ENCODE results near the gene NLRP6.
"Not testable (repeated sequence)": the region's sequence is repeated elsewhere in the genome, so short reads cannot be mapped to it uniquely, and the experiment has no call there.

NLRP6 gene

GRCh38 chr11:282630-283360 lies 4.6 kb downstream of the NLRP6 start:
- DNase-seq: no peak

- no peak for DNase-seq
These were observed 5.3 kb downstream of the NLRP6 start for GRCh38 chr11:283405-284104.

DNA sequence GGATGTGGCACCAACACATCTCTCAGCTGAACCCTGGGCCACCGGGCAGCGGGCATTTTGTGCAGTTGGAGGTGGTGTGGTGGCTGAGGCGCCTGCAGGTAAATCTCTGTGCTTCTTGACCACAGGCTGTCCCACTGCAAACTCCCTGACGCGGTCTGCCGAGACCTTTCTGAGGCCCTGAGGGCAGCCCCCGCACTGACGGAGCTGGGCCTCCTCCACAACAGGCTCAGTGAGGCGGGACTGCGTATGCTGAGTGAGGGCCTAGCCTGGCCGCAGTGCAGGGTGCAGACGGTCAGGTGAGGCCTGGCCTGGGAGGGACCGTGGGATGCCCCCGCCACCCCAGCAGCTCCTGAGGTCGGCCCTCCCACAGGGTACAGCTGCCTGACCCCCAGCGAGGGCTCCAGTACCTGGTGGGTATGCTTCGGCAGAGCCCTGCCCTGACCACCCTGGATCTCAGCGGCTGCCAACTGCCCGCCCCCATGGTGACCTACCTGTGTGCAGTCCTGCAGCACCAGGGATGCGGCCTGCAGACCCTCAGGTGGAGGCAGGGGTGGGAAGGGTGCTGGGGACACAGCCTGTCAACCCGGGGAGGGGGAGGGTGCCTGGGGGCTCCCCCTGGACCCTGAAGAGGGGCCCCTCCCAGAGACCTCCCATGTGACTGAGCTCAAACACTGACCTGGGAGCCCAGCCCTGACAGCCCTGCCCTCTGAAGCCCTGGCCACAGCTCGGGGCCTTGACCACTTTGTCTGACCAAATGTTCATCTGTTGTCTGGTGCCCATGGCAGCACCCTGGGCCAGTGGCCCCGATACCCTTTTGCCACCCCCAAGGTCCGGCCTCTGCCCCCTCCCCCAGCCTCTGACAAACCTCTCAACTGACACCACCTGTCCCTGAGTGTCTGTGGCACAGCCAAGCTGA lies 6.2 kb downstream of the NLRP6 start:
- no peak for DNase-seq

GRCh38 chr11:285021-285893 lies 7.0 kb downstream of the NLRP6 start:
- no peak for DNase-seq

DNA sequence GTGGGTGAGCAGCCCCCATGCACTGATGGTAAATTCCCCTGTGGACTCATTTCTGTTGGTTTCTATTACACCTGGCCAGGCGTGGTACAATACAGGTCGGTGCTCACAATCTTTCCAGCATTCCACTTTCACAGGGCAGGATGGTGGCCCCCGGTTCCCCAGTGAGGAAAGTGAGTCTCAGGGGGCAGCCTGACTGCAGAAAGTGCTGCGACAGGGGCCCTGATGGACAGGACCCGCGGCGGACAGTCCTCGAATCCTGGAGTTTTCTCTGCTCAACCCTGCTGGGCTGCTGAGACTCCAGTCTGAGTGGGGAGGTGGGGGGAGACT lies 7.7 kb downstream of the NLRP6 start:
- DNase-seq: no peak

DNA sequence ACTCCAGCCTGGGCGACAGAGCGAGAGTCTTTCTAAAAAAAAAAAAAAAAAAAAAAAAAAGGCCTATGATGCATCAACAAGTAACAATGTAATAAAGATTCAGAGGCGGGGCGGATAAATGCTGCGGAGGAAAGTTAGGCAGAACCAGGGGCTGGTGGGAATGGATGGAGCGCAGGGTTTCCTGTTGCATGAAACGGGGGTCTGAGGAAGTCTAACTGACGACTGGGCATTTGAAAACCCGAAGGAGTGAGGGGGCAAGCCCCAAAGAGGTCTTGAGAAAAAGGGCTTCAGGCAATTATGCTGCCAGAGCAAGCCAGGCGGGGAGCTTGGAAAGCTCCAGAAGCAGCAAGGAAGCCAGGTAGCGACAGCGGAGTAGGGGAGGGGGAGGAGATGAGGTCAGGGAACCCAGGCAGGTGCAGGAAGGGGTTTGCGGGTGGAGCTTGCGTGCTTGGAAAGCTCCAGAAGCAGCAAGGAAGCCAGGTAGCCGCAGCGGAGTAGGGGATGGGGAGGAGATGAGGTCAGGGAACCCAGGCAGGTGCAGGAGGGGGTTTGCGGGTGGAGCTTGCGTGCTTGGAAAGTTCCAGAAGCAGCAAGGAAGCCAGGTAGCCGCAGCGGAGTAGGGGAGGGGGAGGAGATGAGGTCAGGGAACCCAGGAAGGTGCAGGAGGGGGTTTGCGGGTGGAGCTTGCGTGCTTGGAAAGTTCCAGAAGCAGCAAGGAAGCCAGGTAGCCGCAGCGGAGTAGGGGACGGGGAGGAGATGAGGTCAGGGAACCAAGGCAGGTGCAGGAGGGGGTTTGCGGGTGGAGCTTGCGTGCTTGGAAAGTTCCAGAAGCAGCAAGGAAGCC lies 9.0 kb downstream of the NLRP6 start:
- DNase-seq: not testable (repeated sequence)

GRCh38 chr11:287821-288477 lies 9.7 kb downstream of the NLRP6 start:
- DNase-seq: peak; percentile 39 to 52

GRCh38 chr11:288478-289397 lies 10.5 kb downstream of the NLRP6 start, which contains the start of gene PGGHG:
Gene PGGHG (plus strand): TSS chr11:289126. CDS start chr11:289817, 691 bp downstream.
- peak; percentile 60 to 63 for DNase-seq

GRCh38 chr11:289398-289711 lies 11.1 kb downstream of the NLRP6 start:
- DNase-seq: no peak

- no peak for DNase-seq
These were observed 11.8 kb downstream of the NLRP6 start for GRCh38 chr11:289712-290620.

DNA sequence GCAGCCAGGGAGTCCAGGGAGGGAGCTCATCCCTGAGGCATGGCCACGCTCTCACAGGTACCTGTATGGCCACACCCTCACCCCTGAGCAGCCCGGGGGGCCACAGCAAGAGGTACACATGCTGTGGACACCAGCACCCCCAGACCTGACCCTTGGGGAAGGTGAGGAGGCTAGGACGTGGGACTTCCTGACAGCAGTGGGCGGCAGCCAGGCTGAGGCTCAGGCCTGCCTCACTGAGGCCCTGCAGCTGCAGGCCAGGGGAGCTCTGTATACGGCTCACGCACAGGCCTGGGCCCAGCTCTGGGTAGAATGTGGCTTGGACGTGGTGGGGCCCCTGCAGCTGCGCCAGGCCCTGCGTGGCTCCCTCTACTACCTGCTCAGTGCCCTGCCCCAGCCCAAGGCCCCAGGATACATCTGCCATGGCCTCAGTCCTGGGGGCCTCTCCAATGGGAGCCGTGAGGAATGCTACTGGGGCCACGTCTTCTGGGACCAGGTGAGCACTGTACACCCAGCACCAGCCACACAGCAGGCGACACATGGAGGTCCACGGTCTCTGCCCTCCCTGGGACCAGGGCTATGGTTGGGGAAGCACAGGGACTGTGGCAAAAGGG lies 12.5 kb downstream of the NLRP6 start:
- DNase-seq: no peak

- no peak for DNase-seq
These were observed 13.3 kb downstream of the NLRP6 start for GRCh38 chr11:291281-292210.

GRCh38 chr11:292211-293121 lies 14.3 kb downstream of the NLRP6 start:
- DNase-seq: no peak

DNA sequence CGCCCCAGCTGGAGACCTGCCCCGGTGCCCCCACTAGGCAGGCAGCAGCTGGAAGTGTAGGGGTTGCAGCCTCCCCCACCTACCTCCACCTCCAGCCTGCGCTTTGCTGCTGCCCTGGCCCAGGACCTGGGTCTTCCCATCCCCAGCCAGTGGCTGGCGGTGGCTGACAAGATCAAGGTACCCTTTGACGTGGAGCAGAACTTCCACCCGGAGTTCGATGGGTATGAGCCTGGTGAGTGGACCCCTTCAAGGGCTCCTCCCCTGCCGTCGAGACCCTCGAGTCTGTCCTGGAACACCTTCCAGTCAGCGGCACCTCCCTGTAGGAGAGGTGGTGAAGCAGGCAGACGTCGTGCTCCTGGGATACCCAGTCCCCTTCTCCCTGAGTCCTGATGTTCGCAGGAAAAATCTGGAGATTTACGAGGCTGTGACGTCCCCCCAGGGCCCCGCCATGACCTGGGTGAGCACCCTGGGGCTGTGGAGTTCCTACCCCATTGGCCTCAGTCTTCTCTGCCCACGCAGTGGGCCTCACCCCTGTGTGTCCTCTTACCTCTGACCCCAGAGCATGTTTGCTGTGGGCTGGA lies 15.2 kb downstream of the NLRP6 start:
- DNase-seq: no peak

DNA sequence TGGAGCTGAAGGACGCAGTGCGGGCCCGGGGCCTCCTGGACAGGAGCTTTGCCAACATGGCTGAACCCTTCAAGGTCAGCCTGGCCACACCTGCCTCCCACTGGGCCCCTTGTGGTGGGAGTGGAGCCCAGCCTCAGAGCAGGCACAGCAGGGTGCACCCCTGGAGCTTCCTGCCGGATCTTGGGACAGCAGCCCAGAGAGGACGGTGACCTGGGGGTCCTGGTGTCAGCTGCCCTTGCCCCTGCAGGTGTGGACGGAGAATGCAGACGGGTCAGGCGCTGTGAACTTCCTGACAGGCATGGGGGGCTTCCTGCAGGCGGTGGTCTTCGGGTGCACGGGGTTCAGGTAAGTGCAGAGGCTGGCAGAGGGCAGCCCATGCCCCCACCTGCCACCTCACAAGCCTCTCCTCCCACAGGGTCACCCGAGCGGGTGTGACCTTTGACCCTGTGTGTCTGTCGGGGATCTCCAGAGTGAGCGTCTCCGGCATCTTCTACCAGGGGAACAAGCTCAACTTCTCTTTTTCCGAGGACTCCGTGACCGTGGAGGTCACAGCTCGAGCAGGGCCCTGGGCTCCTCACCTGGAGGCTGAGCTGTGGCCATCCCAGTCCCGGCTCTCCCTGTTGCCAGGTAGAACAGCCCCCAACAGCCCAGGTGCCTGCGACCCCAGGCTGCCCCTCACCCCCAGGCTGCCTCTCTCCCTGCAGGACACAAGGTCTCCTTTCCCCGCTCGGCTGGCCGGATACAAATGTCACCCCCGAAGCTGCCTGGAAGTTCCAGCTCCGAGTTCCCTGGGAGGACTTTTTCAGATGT lies 15.8 kb downstream of the NLRP6 start:
- DNase-seq: no peak
